Esophagus muscularis mucosa (tissue), 4 donors: ENCODE measurements around the gene TLE5. TPM values are rescaled to one million over a fixed set of nuclear protein-coding genes. Genes with fewer than 3 reads are reported as not detected.

Experiments
- DNase-seq: peaks from one replicate; pipeline ENCODE4 v3.0.0-alpha.2; 2017; ENCODE audit errors: extremely low spot score
- H3K27ac ChIP-seq, 4 donors: fragments of 200-600 bp; sonication (generic); replicated peaks in 1 of 4; 1 replicate in 3 of 4; 2 replicates in 1 of 4; pipeline ENCODE4 v1.5.1; 2016 to 2019; ENCODE audit warnings: mild to moderate bottlenecking in 1 of 4
- H3K27me3 ChIP-seq, 4 donors: fragments of 200-600 bp; sonication (generic); one replicate each; pipeline versions ENCODE4 v1.5.1 to v1.6.0; 2016 to 2019
- H3K36me3 ChIP-seq, 4 donors: fragments of 200-600 bp; sonication (generic); one replicate each; pipeline ENCODE4 v1.5.1; 2016 to 2019
- H3K4me1 ChIP-seq, 4 donors: fragments of 200-600 bp; sonication (generic); one replicate each; pipeline ENCODE4 v1.5.1; 2016 to 2019
- H3K4me3 ChIP-seq, 4 donors: fragments of 200-600 bp; sonication (generic); 1 replicate in 2 of 4; 2 replicates in 2 of 4; pipeline ENCODE4 v1.5.1; 2016 to 2019; ENCODE audit warnings: mild to moderate bottlenecking in 4 of 4, moderate library complexity in 1 of 4
- H3K9me3 ChIP-seq, 4 donors: fragments of 200-600 bp; sonication (generic); 1 replicate in 3 of 4; 2 replicates in 1 of 4; pipeline ENCODE4 v1.5.1; 2016 to 2019
- CTCF ChIP-seq, 3 experiments: fragments of 200-600 bp in 2 of 3; fragments of 450-650 bp in 1 of 3; sonication (generic) in 2 of 3; IDR thresholded peaks; one replicate each; pipeline ENCODE4 v1.5.1; 2017 to 2019; ENCODE audit warnings: antibody characterized with exemption in 3 of 3, mild to moderate bottlenecking in 2 of 3, moderate library complexity in 1 of 3
- EP300 ChIP-seq: sonication (generic); formaldehyde crosslinking; IDR thresholded peaks from one replicate; pipeline ENCODE4 v1.6.1; 2017; ENCODE audit warnings: antibody characterized with exemption
- POLR2A ChIP-seq: fragments of 450-650 bp; IDR thresholded peaks from one replicate; pipeline ENCODE4 v1.6.1; 2017; ENCODE audit warnings: antibody characterized with exemption, moderate library complexity, mild to moderate bottlenecking, low read depth
- POLR2AphosphoS5 ChIP-seq, 2 donors: sonication (generic); formaldehyde crosslinking; IDR thresholded peaks; one replicate each; pipeline ENCODE4 v1.6.1; 2017; ENCODE audit warnings: antibody characterized with exemption in 2 of 2
- WGBS: methylation state at CpG from one replicate; pipeline ENCODE4 v1.1.5; 2018; 5-methylcytosine and 5-hydroxymethylcytosine counted together
- intact Hi-C: fragments of 100-400 bp; cut with DNase I; formaldehyde crosslinking; loops from one replicate; pipeline ENCODE4 v1.15.1; 2023
- total RNA-seq, 4 donors: library from RNA; depleted of rRNA; stranded (reverse); fragments of >200 nt; gene quantifications; one replicate each; pipeline versions ENCODE4 v1.1.0 to v1.2.1, GENCODE V29; 2016

The TLE5 gene
- total RNA-seq, 4 donors from 2014 or later, result 657 to 947 (median 804) TPM

- Histone ChIP-seq H3K27me3 (peaks cover 0 to 3% (median 0%) of the 10 kb centered on the region in 4 donors), H3K4me3 (peak overlapping the region in 2 of 4 donors; percentile 63 to 71), H3K27ac (peak overlapping the region; percentile 83 to 87 (median 86)), H3K36me3 (no peaks in the 10 kb centered on the region), H3K9me3 (no peaks in the 10 kb centered on the region), H3K4me1 (peaks cover 9 to 38% (median 37%) of the 10 kb centered on the region in 4 donors)
- DNase-seq, result no peak
- TF ChIP-seq POLR2A (no peak), EP300 (no peak), POLR2AphosphoS5 (IDR thresholded peaks at IDR 0.05) (no peak), CTCF (IDR thresholded peaks at IDR 0.05) (no peak)
- 45% methylated on average over 11 of the region's 16 CpGs for WGBS
- intact Hi-C loops, result no loop called here
These were observed 16.2 kb downstream of the TLE5 start for GRCh38 chr19:3045885-3046697.

GRCh38 chr19:3045191-3045590, 17.1 kb downstream of the TLE5 start:
- Histone ChIP-seq H3K9me3 (no peaks in the 10 kb centered on the region), H3K27me3 (peaks cover 0 to 3% (median 0%) of the 10 kb centered on the region in 4 donors), H3K4me3 (no peak overlapping the region), H3K27ac (peak overlapping the region in 3 of 4 donors; percentile 3 to 87 (median 86)), H3K4me1 (peaks cover 9 to 38% (median 36%) of the 10 kb centered on the region in 4 donors), H3K36me3 (no peaks in the 10 kb centered on the region)
- 89% methylated on average over 6 of the region's 6 CpGs for WGBS
- intact Hi-C loops, result no loop called here
- TF ChIP-seq EP300, result no peak
- no peak for TF ChIP-seq CTCF (IDR thresholded peaks at IDR 0.05)
- no peak for TF ChIP-seq POLR2AphosphoS5 (IDR thresholded peaks at IDR 0.05)
- TF ChIP-seq POLR2A, result no peak
- no peak for DNase-seq

- H3K4me3 ChIP-seq, result peak overlapping the region; percentile 20 to 23 (median 22)
- H3K9me3 ChIP-seq, result no peaks in the 10 kb centered on the region
- H3K36me3 ChIP-seq, result no peaks in the 10 kb centered on the region
- no peak for DNase-seq
- WGBS, result 45% methylated on average over 15 of the region's 15 CpGs
- H3K27me3 ChIP-seq, result peaks cover 0 to 3% (median 0%) of the 10 kb centered on the region in 4 donors
- intact Hi-C loops, result no loop called here
- peak overlapping the region in 1 of 4 donors; percentile 22 for H3K27ac ChIP-seq
- H3K4me1 ChIP-seq, result peaks cover 4 to 33% (median 29%) of the 10 kb centered on the region in 4 donors
- no peak for TF ChIP-seq POLR2A
- TF ChIP-seq EP300, result no peak
- no peak for TF ChIP-seq POLR2AphosphoS5 (IDR thresholded peaks at IDR 0.05)
- TF ChIP-seq CTCF (IDR thresholded peaks at IDR 0.05), result no peak
These were observed 19.6 kb downstream of the TLE5 start for GRCh38 chr19:3042621-3043267.

- DNase-seq, result no peak
- intact Hi-C loops, result no loop called here
- Histone ChIP-seq H3K9me3 (no peaks in the 10 kb centered on the region), H3K36me3 (no peaks in the 10 kb centered on the region), H3K27me3 (peaks cover 0 to 3% (median 0%) of the 10 kb centered on the region in 4 donors), H3K4me3 (peak overlapping the region; percentile 20 to 23 (median 22)), H3K27ac (peak overlapping the region in 3 of 4 donors; percentile 6 to 22 (median 20)), H3K4me1 (peaks cover 3 to 31% (median 22%) of the 10 kb centered on the region in 4 donors)
- WGBS, result 16% methylated on average over 15 of the region's 40 CpGs
- TF ChIP-seq POLR2AphosphoS5 (IDR thresholded peaks at IDR 0.05) (no peak), POLR2A (no peak)
These were observed 20.3 kb downstream of the TLE5 start for GRCh38 chr19:3041761-3042620.
